ENCODE results near the gene NUSAP1.
A peak's percentile ranks its signal among the peaks of the same experiment; 100 is the strongest.

The NUSAP1 gene

GRCh38 chr15:41284427-41285177 is 48.1 kb upstream of the NUSAP1 start:
- no peak overlapping the region for H4K8ac ChIP-seq (ENCODE audit: low read depth, low read length)
- H3K79me1 ChIP-seq (ENCODE audit: low read depth, low read length) = peaks cover 2% of the 10 kb centered on the region
- H4K91ac ChIP-seq (ENCODE audit: low read depth, low read length, poor library complexity) = no peak overlapping the region
- no peak overlapping the region for H2AK5ac ChIP-seq (ENCODE audit: low read depth, low read length)
- no peak overlapping the region for H3K9ac ChIP-seq (ENCODE audit: low read depth, low read length, poor library complexity)
- H2BK120ac ChIP-seq (ENCODE audit: low read depth, low read length) = no peak overlapping the region
- H2AFZ ChIP-seq (ENCODE audit: low read length) = peak overlapping the region; percentile 88
- no peak overlapping the region for H2BK12ac ChIP-seq (ENCODE audit: low read length)
- H3K18ac ChIP-seq (ENCODE audit: low read length) = peak overlapping the region; percentile 100
- peak overlapping the region; percentile 78 for H3K27ac ChIP-seq (replicated peaks; ENCODE audit: low read length)
- H3K4me2 ChIP-seq (ENCODE audit: insufficient read depth, low read length, poor library complexity, severe bottlenecking) = peak overlapping the region; percentile 79
- H3K9me3 ChIP-seq (replicated peaks in 1 of 2; ENCODE audit: control insufficient read depth in 2 of 2, insufficient read depth in 1 of 2, low read depth in 1 of 2, low read length in 2 of 2) = peaks cover 0 to 10% of the 10 kb centered on the region in 2 donors
- H3K23ac ChIP-seq (ENCODE audit: low read depth, low read length, poor library complexity) = peak overlapping the region; percentile 98
- H3K36me3 ChIP-seq (replicated peaks in 1 of 2; ENCODE audit: control insufficient read depth in 2 of 2, insufficient read depth in 2 of 2, low read length in 2 of 2) = peaks cover 12 to 54% of the 10 kb centered on the region in 2 donors
- no peak overlapping the region for H2BK15ac ChIP-seq (ENCODE audit: low read length)
- H2BK5ac ChIP-seq (ENCODE audit: low read length) = peak overlapping the region; percentile 85
- DNase-seq (ENCODE audit: low spot score) = peak; percentile 4
- no peak overlapping the region for H3K14ac ChIP-seq (ENCODE audit: low read length)
- H3K4me1 ChIP-seq (ENCODE audit: control insufficient read depth in 2 of 2, insufficient read depth in 1 of 2, low read depth in 1 of 2, low read length in 2 of 2) = peaks cover 2 to 7% of the 10 kb centered on the region in 2 donors
- peak overlapping the region; percentile 82 to 94 for H3K4me3 ChIP-seq (ENCODE audit: low read length in 2 of 2)
- WGBS, 2 donors (ENCODE audit: extremely low coverage in 2 of 2, insufficient read length in 2 of 2, insufficient replicate concordance in 1 of 2) = no CpG with 5 or more reads among the region's 20 CpGs
- no peak overlapping the region for H3K4ac ChIP-seq (ENCODE audit: low read length)
- H3K27me3 ChIP-seq (ENCODE audit: control insufficient read depth in 3 of 3, insufficient read depth in 3 of 3, low read depth in 1 of 3, low read length in 3 of 3) = no peaks in the 10 kb centered on the region

DNA sequence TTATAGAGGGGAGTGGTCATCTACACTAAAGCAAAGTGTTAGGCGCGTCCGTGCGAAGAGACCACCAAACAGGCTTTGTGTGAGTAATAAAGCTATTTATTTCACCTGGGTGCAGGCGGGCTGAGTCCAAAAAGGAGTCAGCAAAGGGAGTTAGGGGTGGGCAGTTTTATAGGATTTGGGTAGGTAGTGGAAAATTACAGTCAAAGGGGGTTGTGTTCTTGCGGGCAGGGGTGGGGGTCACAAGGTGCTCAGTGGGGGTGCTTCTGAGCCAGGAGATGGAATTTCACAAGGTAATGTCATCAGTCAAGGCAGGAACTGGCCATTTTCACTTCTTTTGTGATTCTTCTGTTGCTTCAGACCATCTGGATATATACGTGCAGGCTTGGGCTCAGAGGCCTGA is 47.4 kb upstream of the NUSAP1 start:
- peaks cover 0 to 10% of the 10 kb centered on the region in 2 donors for H3K9me3 ChIP-seq (replicated peaks in 1 of 2; ENCODE audit: control insufficient read depth in 2 of 2, insufficient read depth in 1 of 2, low read depth in 1 of 2, low read length in 2 of 2)
- H3K9ac ChIP-seq (ENCODE audit: low read depth, low read length, poor library complexity) = no peak overlapping the region
- no peaks in the 10 kb centered on the region for H3K27me3 ChIP-seq (ENCODE audit: control insufficient read depth in 3 of 3, insufficient read depth in 3 of 3, low read depth in 1 of 3, low read length in 3 of 3)
- H3K4me2 ChIP-seq (ENCODE audit: insufficient read depth, low read length, poor library complexity, severe bottlenecking) = peak overlapping the region; percentile 40
- H3K23ac ChIP-seq (ENCODE audit: low read depth, low read length, poor library complexity) = no peak overlapping the region
- H3K27ac ChIP-seq (replicated peaks; ENCODE audit: low read length) = no peak overlapping the region
- no peak overlapping the region for H2BK15ac ChIP-seq (ENCODE audit: low read length)
- no peak for DNase-seq (ENCODE audit: low spot score)
- no peak overlapping the region for H3K4ac ChIP-seq (ENCODE audit: low read length)
- H2BK120ac ChIP-seq (ENCODE audit: low read depth, low read length) = no peak overlapping the region
- peaks cover 2 to 7% of the 10 kb centered on the region in 2 donors for H3K4me1 ChIP-seq (ENCODE audit: control insufficient read depth in 2 of 2, insufficient read depth in 1 of 2, low read depth in 1 of 2, low read length in 2 of 2)
- H3K14ac ChIP-seq (ENCODE audit: low read length) = no peak overlapping the region
- WGBS, 2 donors (ENCODE audit: extremely low coverage in 2 of 2, insufficient read length in 2 of 2, insufficient replicate concordance in 1 of 2) = no CpG with 5 or more reads among the region's 7 CpGs
- peaks cover 2% of the 10 kb centered on the region for H3K79me1 ChIP-seq (ENCODE audit: low read depth, low read length)
- H2BK5ac ChIP-seq (ENCODE audit: low read length) = no peak overlapping the region
- peak overlapping the region; percentile 82 to 94 for H3K4me3 ChIP-seq (ENCODE audit: low read length in 2 of 2)
- H2AK5ac ChIP-seq (ENCODE audit: low read depth, low read length) = no peak overlapping the region
- H3K18ac ChIP-seq (ENCODE audit: low read length) = no peak overlapping the region
- peaks cover 11 to 53% of the 10 kb centered on the region in 2 donors for H3K36me3 ChIP-seq (replicated peaks in 1 of 2; ENCODE audit: control insufficient read depth in 2 of 2, insufficient read depth in 2 of 2, low read length in 2 of 2)
- no peak overlapping the region for H4K8ac ChIP-seq (ENCODE audit: low read depth, low read length)
- no peak overlapping the region for H2BK12ac ChIP-seq (ENCODE audit: low read length)
- H2AFZ ChIP-seq (ENCODE audit: low read length) = no peak overlapping the region
- H4K91ac ChIP-seq (ENCODE audit: low read depth, low read length, poor library complexity) = no peak overlapping the region

DNA sequence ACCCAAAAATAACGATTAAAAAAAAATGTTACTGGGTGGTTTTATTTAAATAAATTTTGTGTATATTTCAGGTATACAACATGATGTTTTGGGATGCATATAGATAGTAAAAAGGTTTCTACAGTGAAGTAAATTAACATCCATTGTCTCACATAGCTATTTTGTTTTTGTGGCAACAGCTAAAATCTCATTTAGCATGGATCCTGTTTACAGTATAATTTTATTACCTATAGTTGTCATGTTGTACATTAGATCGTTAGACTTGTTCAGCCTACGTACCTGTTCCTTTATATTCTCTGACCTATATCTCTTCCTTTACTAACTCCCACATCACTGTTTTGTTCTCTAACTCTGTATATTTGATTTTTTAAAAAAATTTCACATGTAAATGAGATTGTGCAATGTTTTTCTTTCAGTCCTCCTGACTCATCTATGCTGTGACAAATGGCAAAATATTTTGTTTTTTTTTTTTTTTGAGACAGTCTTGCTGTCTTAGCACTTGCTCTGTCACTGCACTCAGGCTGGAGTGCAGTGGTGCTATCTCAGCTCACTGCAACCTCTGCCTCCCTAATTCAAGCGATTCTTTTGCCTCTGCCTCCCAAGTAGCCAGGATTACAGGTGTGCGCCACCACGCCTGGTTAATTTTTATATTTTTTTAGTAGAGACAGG is 45.9 kb upstream of the NUSAP1 start:
- no peak overlapping the region for H3K23ac ChIP-seq (ENCODE audit: low read depth, low read length, poor library complexity)
- H3K36me3 ChIP-seq (replicated peaks in 1 of 2; ENCODE audit: control insufficient read depth in 2 of 2, insufficient read depth in 2 of 2, low read length in 2 of 2) = peaks cover 14 to 68% of the 10 kb centered on the region in 2 donors
- H3K14ac ChIP-seq (ENCODE audit: low read length) = no peak overlapping the region
- no peaks in the 10 kb centered on the region for H3K27me3 ChIP-seq (ENCODE audit: control insufficient read depth in 3 of 3, insufficient read depth in 3 of 3, low read depth in 1 of 3, low read length in 3 of 3)
- no peak overlapping the region for H2AK5ac ChIP-seq (ENCODE audit: low read depth, low read length)
- no peak overlapping the region for H3K4ac ChIP-seq (ENCODE audit: low read length)
- H3K9ac ChIP-seq (ENCODE audit: low read depth, low read length, poor library complexity) = no peak overlapping the region
- H3K4me1 ChIP-seq (ENCODE audit: control insufficient read depth in 2 of 2, insufficient read depth in 1 of 2, low read depth in 1 of 2, low read length in 2 of 2) = peaks cover 2 to 7% of the 10 kb centered on the region in 2 donors
- WGBS, 2 donors (ENCODE audit: extremely low coverage in 2 of 2, insufficient read length in 2 of 2, insufficient replicate concordance in 1 of 2) = no CpG with 5 or more reads among the region's 6 CpGs
- peaks cover 2% of the 10 kb centered on the region for H3K79me1 ChIP-seq (ENCODE audit: low read depth, low read length)
- H2BK5ac ChIP-seq (ENCODE audit: low read length) = no peak overlapping the region
- H3K4me2 ChIP-seq (ENCODE audit: insufficient read depth, low read length, poor library complexity, severe bottlenecking) = no peak overlapping the region
- no peak overlapping the region for H2BK120ac ChIP-seq (ENCODE audit: low read depth, low read length)
- no peak overlapping the region for H4K8ac ChIP-seq (ENCODE audit: low read depth, low read length)
- no peak overlapping the region for H2AFZ ChIP-seq (ENCODE audit: low read length)
- no peak overlapping the region for H3K27ac ChIP-seq (replicated peaks; ENCODE audit: low read length)
- H2BK12ac ChIP-seq (ENCODE audit: low read length) = no peak overlapping the region
- H4K91ac ChIP-seq (ENCODE audit: low read depth, low read length, poor library complexity) = no peak overlapping the region
- no peak overlapping the region for H3K4me3 ChIP-seq (ENCODE audit: low read length in 2 of 2)
- H2BK15ac ChIP-seq (ENCODE audit: low read length) = no peak overlapping the region
- H3K9me3 ChIP-seq (replicated peaks in 1 of 2; ENCODE audit: control insufficient read depth in 2 of 2, insufficient read depth in 1 of 2, low read depth in 1 of 2, low read length in 2 of 2) = peaks cover 0 to 10% of the 10 kb centered on the region in 2 donors
- no peak overlapping the region for H3K18ac ChIP-seq (ENCODE audit: low read length)
- DNase-seq (ENCODE audit: low spot score) = no peak

DNA sequence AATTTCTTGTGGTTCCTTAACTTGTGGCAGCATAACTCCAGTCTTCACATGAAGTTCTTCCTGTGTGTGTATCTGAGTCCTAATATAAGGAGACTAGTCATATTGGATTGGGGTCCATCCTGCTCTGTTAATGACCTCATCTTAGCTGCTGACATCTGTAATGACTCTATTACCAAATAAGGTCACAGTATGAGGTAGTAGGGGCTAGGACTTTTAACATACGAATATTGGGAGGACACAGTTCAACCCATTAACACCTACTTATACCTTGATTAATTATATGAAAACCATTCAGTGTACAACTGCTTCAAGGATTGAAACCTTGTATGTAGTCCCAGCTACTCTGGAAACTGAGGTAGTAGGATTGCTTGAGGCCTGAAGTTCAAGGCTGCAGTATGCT is 44.2 kb upstream of the NUSAP1 start:
- Histone ChIP-seq H3K9ac (ENCODE audit: low read depth, low read length, poor library complexity) (no peak overlapping the region), H2AFZ (ENCODE audit: low read length) (no peak overlapping the region), H3K79me1 (ENCODE audit: low read depth, low read length) (peaks cover 2% of the 10 kb centered on the region), H3K27me3 (ENCODE audit: control insufficient read depth in 3 of 3, insufficient read depth in 3 of 3, low read depth in 1 of 3, low read length in 3 of 3) (no peaks in the 10 kb centered on the region), H4K8ac (ENCODE audit: low read depth, low read length) (no peak overlapping the region), H2BK5ac (ENCODE audit: low read length) (no peak overlapping the region), H2AK5ac (ENCODE audit: low read depth, low read length) (no peak overlapping the region), H3K36me3 (replicated peaks in 1 of 2; ENCODE audit: control insufficient read depth in 2 of 2, insufficient read depth in 2 of 2, low read length in 2 of 2) (peaks cover 14 to 82% of the 10 kb centered on the region in 2 donors), H4K91ac (ENCODE audit: low read depth, low read length, poor library complexity) (no peak overlapping the region), H2BK15ac (ENCODE audit: low read length) (no peak overlapping the region), H3K18ac (ENCODE audit: low read length) (no peak overlapping the region), H3K4me1 (ENCODE audit: control insufficient read depth in 2 of 2, insufficient read depth in 1 of 2, low read depth in 1 of 2, low read length in 2 of 2) (peaks cover 4 to 7% of the 10 kb centered on the region in 2 donors), H2BK12ac (ENCODE audit: low read length) (no peak overlapping the region), H3K9me3 (replicated peaks in 1 of 2; ENCODE audit: control insufficient read depth in 2 of 2, insufficient read depth in 1 of 2, low read depth in 1 of 2, low read length in 2 of 2) (peaks cover 0 to 10% of the 10 kb centered on the region in 2 donors), H3K4ac (ENCODE audit: low read length) (no peak overlapping the region), H3K4me3 (ENCODE audit: low read length in 2 of 2) (no peak overlapping the region), H3K23ac (ENCODE audit: low read depth, low read length, poor library complexity) (no peak overlapping the region), H3K27ac (replicated peaks; ENCODE audit: low read length) (no peak overlapping the region), H2BK120ac (ENCODE audit: low read depth, low read length) (no peak overlapping the region), H3K4me2 (ENCODE audit: insufficient read depth, low read length, poor library complexity, severe bottlenecking) (no peak overlapping the region), H3K14ac (ENCODE audit: low read length) (no peak overlapping the region)
- DNase-seq (ENCODE audit: low spot score) = no peak
- no CpG with 5 or more reads among the region's 1 CpG for WGBS, 2 donors (ENCODE audit: extremely low coverage in 2 of 2, insufficient read length in 2 of 2, insufficient replicate concordance in 1 of 2)
